ENCODE results near the gene ARHGEF16.

ARHGEF16 gene

DNA sequence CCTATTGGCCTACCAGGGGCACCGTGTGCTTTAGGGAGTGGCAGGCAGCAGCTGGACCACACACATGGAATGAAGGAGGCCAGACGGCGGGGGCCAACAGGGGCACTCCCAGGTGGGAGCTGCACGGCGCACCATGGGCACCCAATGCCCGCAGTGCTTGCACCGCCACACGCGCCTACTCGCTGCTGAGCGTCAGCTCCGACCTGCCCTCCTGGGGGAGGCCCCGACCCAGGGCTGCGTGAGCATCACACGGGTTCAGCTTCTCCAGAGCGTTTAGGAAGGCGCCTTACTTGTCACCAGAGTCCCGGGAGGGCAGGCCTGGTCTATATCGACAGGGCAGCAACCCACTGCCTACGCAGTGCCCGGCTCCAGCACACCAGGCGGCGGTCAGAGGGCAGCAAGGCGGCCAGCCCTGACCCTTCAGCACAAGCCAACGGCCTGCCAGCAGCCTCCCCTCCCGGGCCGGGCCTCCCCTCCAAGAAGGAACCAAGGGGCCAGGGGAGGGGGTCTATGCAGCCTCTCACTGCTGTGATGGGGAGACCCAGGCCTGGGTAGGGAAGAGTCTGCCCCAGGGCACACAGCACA, 64.9 kb downstream of the ARHGEF16 start:
- DNase-seq (ENCODE audit: low spot score): no peak

DNA sequence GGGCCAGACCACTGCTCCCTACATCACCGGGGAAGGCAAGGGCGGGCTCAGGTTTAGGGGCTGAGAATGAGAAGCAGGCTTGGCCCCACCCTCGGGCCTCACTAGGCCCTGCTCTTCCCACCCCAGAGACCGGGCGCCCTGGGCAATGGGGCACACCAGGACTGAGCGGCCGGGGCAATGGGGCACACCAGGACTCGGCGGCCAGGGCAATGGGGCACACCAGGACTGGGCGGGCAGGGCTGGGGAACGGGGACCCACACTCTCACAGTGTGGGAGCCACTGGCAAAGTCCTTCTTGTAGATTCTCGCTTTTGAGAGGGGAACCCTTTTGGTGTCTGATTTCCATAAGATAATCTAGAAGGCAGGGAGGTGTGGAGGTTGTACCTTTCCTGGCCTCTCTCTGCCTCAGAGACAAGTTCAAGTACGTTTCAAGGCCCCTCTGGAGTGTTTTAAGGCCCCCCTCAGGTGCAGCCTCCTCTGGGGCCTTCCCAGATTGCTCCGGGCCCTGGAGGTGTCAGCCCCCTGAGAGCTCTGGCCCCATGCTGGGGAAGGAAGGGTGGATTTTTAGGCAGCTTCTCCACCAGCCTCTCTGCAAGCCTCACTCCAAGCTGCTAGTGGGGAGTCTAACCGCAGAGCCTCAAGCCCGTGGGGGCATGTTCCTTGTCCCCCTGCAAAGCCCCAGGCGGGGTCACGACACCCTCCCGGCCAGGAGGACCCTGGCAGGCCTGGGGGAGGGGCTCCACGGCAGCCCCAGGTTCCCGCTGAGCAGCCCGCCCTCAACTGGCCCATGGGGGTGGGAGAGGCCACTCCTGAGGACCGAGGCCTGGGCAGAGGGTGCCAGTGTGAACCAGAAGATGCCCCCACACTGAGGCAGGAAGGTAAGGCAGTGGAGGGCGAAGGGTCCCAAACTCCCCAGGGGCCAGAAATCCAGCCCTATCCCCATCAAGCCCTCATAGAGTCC, 66.2 kb downstream of the ARHGEF16 start:
- DNase-seq (ENCODE audit: low spot score): no peak

GRCh38 chr1:3521426-3521825, 67.0 kb downstream of the ARHGEF16 start:
- no peak for DNase-seq (ENCODE audit: low spot score)

- DNase-seq (ENCODE audit: low spot score): no peak
Observed at GRCh38 chr1:3522112-3522511, 67.6 kb downstream of the ARHGEF16 start.

- no peak for DNase-seq (ENCODE audit: low spot score)
Observed at GRCh38 chr1:3522564-3523265, 68.2 kb downstream of the ARHGEF16 start.

- DNase-seq (ENCODE audit: low spot score): no peak
Observed at GRCh38 chr1:3523980-3524379, 69.5 kb downstream of the ARHGEF16 start.

GRCh38 chr1:3524556-3525203, 70.2 kb downstream of the ARHGEF16 start:
- DNase-seq (ENCODE audit: low spot score): no peak

DNA sequence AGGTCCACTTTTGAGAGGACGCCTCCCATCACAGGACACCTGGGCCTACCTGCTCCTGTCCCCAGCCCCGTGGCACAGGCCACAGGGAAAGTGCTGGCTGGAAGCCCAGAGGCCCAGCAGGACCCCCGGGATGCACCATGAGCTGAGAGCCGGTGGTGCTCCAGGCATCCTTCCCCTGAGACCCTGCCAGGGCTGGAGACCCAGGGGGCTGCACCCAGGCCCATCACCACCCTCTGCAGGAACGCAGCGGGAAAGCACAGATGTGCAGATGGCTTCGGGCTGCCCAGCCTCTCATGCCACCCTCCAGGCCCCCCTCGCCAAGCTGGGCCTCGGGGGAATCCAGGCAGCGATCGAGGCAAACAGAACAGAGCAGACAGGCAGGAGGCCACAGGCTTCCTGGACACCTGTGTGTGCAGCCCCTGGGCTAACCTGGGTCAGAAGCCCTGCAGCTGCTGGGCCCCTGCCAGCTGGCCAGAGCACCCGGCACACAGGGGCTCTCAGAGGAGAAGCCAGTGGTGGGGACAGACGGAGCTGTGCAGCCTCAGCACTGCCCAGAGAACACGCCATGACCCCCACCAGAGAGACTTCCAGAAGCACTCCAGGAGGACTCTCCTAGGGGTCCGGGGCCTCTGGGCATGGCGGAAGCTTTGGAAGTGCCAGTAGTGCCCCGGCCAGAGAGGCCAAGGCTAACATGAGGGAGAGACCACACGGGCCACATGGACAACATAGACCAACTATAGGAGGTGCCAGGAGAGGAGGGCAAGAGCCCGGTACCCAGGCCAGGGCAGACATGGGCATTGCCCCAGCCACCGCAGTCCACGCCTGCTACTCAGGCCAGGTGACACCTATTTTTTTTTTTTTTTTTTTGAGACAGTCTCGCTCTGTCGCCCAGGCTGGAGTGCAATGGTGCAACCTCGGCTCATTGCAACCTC, 71.4 kb downstream of the ARHGEF16 start:
- DNase-seq (ENCODE audit: low spot score): no peak

- DNase-seq (ENCODE audit: low spot score): no peak
Observed at GRCh38 chr1:3527774-3528173, 73.3 kb downstream of the ARHGEF16 start.

GRCh38 chr1:3529099-3529729, 74.7 kb downstream of the ARHGEF16 start:
- no peak for DNase-seq (ENCODE audit: low spot score)

- DNase-seq (ENCODE audit: low spot score): no peak
Observed at GRCh38 chr1:3530086-3530925, 75.8 kb downstream of the ARHGEF16 start.

Measured in putamen (tissue), 1 donor.